H1 (cell line): ENCODE results near the gene GH1.
"Not testable (repeated sequence)": the region's sequence is repeated elsewhere in the genome, so short reads cannot be mapped to it uniquely, and the experiment has no call there.

Source experiments
- CREB1 ChIP-seq: IDR thresholded peaks from 2 replicates; pipeline ENCODE4 v1.6.1; 2012; ENCODE audit warnings: inconsistent platforms
- CTCF ChIP-seq, 3 experiments: IDR thresholded peaks; 1 replicate in 2 of 3; 2 replicates in 1 of 3; pipeline versions ENCODE4 v1.5.1 to v1.6.1; 2011; ENCODE audit warnings: low read length in 3 of 3, mild to moderate bottlenecking in 3 of 3, inconsistent platforms in 2 of 3, low read depth in 1 of 3, moderate library complexity in 1 of 3; ENCODE audit not compliant: insufficient read depth in 1 of 3; ENCODE audit errors: control extremely low read depth in 1 of 3
- POLR2A ChIP-seq, 2 experiments: IDR thresholded peaks; 1 replicate in 1 of 2; 2 replicates in 1 of 2; pipeline ENCODE4 v1.6.1; 2011; ENCODE audit warnings: low read depth in 2 of 2, low read length in 2 of 2, mild to moderate bottlenecking in 2 of 2; ENCODE audit errors: control extremely low read depth in 1 of 2
- SUZ12 ChIP-seq: fragments of 200-600 bp; sonication (generic); IDR thresholded peaks from 2 replicates; pipeline ENCODE4 v1.6.1; 2012; ENCODE audit warnings: mild to moderate bottlenecking, inconsistent platforms, low read length, moderate library complexity, mixed read lengths
- YY1 ChIP-seq: IDR thresholded peaks from 2 replicates; pipeline ENCODE4 v1.6.1; 2011; ENCODE audit warnings: low read depth, mild to moderate bottlenecking, low read length

GRCh38 chr17:63881337-63881736 lies 37.3 kb downstream of the GH1 start:
- TF ChIP-seq YY1; SUZ12; POLR2A (IDR thresholded peaks at IDR 0.05; ENCODE audit: control extremely low read depth in 1 of 2, low read depth in 2 of 2, low read length in 2 of 2): not testable (repeated sequence)
- peak; percentile 38 to 52 (median 47) for TF ChIP-seq CTCF (IDR thresholded peaks at IDR 0.05; ENCODE audit: control extremely low read depth in 1 of 3, insufficient read depth in 1 of 3, low read depth in 1 of 3, low read length in 3 of 3)
- 0 out of 2 replicates have a peak, but pooled peaks have one; percentile 25 for TF ChIP-seq CREB1
